Neuronal stem cell (in vitro differentiated cells): Measurements from ENCODE around the gene TSHZ1.
A peak's percentile ranks its signal among the peaks of the same experiment; 100 is the strongest.

Source experiments
- DNase-seq: peaks from one replicate; pipeline ENCODE4 v3.0.0-alpha.2; 2013; ENCODE audit warnings: low spot score
- H2AFZ ChIP-seq: one replicate; pipeline ENCODE4 v1.6.1; 2013; ENCODE audit warnings: mild to moderate bottlenecking, low read length, inconsistent platforms
- H2AK5ac ChIP-seq: 2 replicates; pipeline ENCODE4 v1.6.1; 2013; ENCODE audit warnings: low read depth, mild to moderate bottlenecking, inconsistent platforms, low read length, moderate library complexity, mixed read lengths
- H2BK120ac ChIP-seq: 2 replicates; pipeline ENCODE4 v1.6.1; 2013; ENCODE audit warnings: low read depth, mild to moderate bottlenecking, inconsistent platforms, low read length, moderate library complexity, mixed read lengths
- H2BK12ac ChIP-seq: one replicate; pipeline ENCODE4 v1.6.1; 2013; ENCODE audit warnings: low read length, inconsistent platforms
- H2BK15ac ChIP-seq: 2 replicates; pipeline ENCODE4 v1.6.1; 2013; ENCODE audit warnings: mild to moderate bottlenecking, low read length, inconsistent platforms, mixed read lengths
- H2BK5ac ChIP-seq: one replicate; pipeline ENCODE4 v1.6.1; 2013; ENCODE audit warnings: inconsistent platforms, mild to moderate bottlenecking, low read length, moderate library complexity
- H3K14ac ChIP-seq: one replicate; pipeline ENCODE4 v1.6.1; 2013; ENCODE audit warnings: low read length, inconsistent platforms
- H3K18ac ChIP-seq: 2 replicates; pipeline ENCODE4 v1.6.1; 2013; ENCODE audit warnings: low read length, inconsistent platforms
- H3K23ac ChIP-seq: 2 replicates; pipeline ENCODE4 v1.6.1; 2013; ENCODE audit warnings: low read depth, mild to moderate bottlenecking, mixed read lengths, low read length, inconsistent platforms; ENCODE audit not compliant: poor library complexity
- H3K27ac ChIP-seq: replicated peaks from 3 replicates; pipeline ENCODE4 v1.5.1; 2013; ENCODE audit warnings: low read length, inconsistent platforms
- H3K27me3 ChIP-seq, 3 experiments: 2 replicates each; pipeline ENCODE4 v1.6.1; 2013; ENCODE audit warnings: low read length in 3 of 3, mild to moderate bottlenecking in 2 of 3, inconsistent platforms in 1 of 3, low read depth in 1 of 3, mixed read lengths in 1 of 3, moderate library complexity in 1 of 3; ENCODE audit not compliant: control insufficient read depth in 3 of 3, insufficient read depth in 3 of 3
- H3K36me3 ChIP-seq, 2 donors: replicated peaks in 1 of 2; 2 replicates each; pipeline ENCODE4 v1.6.1; 2013; ENCODE audit warnings: low read length in 2 of 2; ENCODE audit not compliant: control insufficient read depth in 2 of 2, insufficient read depth in 2 of 2
- H3K4ac ChIP-seq: 2 replicates; pipeline ENCODE4 v1.6.1; 2013; ENCODE audit warnings: inconsistent platforms, mild to moderate bottlenecking, low read length, moderate library complexity
- H3K4me1 ChIP-seq, 2 donors: 1 replicate in 1 of 2; 2 replicates in 1 of 2; pipeline ENCODE4 v1.6.1; 2013; ENCODE audit warnings: low read length in 2 of 2, low read depth in 1 of 2; ENCODE audit not compliant: control insufficient read depth in 2 of 2, insufficient read depth in 1 of 2
- H3K4me2 ChIP-seq: one replicate; pipeline ENCODE4 v1.6.1; 2013; ENCODE audit warnings: mild to moderate bottlenecking, low read length, inconsistent platforms; ENCODE audit not compliant: insufficient read depth, poor library complexity, severe bottlenecking
- H3K4me3 ChIP-seq, 2 donors: 2 replicates each; pipeline ENCODE4 v1.5.1; 2013; ENCODE audit warnings: low read length in 2 of 2, mild to moderate bottlenecking in 2 of 2, inconsistent platforms in 1 of 2, moderate library complexity in 1 of 2
- H3K79me1 ChIP-seq: one replicate; pipeline ENCODE4 v1.6.1; 2013; ENCODE audit warnings: low read depth, mild to moderate bottlenecking, inconsistent platforms, low read length, moderate library complexity
- H3K9ac ChIP-seq: one replicate; pipeline ENCODE4 v1.6.1; 2013; ENCODE audit warnings: mild to moderate bottlenecking, low read depth, low read length, inconsistent platforms; ENCODE audit not compliant: poor library complexity
- H3K9me3 ChIP-seq, 2 donors: replicated peaks in 1 of 2; 2 replicates each; pipeline versions ENCODE3 to v1.6.1; 2013; ENCODE audit warnings: low read length in 2 of 2, mild to moderate bottlenecking in 2 of 2, inconsistent platforms in 1 of 2, low read depth in 1 of 2, mixed read lengths in 1 of 2, moderate library complexity in 1 of 2; ENCODE audit not compliant: control insufficient read depth in 2 of 2, insufficient read depth in 1 of 2
- H4K8ac ChIP-seq: one replicate; pipeline ENCODE4 v1.6.1; 2013; ENCODE audit warnings: low read depth, mild to moderate bottlenecking, inconsistent platforms, low read length, moderate library complexity
- H4K91ac ChIP-seq: one replicate; pipeline ENCODE4 v1.6.1; 2013; ENCODE audit warnings: low read length, low read depth, mild to moderate bottlenecking, inconsistent platforms; ENCODE audit not compliant: poor library complexity
- WGBS, 2 donors: extraction: QIAGEN DNeasy Blood & Tissue Kit; methylation state at CpG; one replicate each; pipeline ENCODE4 v1.1.7; 2013; ENCODE audit warnings: missing lambda C conversion rate in 2 of 2, mixed read lengths in 1 of 2; ENCODE audit not compliant: insufficient read length in 2 of 2, insufficient replicate concordance in 1 of 2; ENCODE audit errors: extremely low coverage in 2 of 2; 5-methylcytosine and 5-hydroxymethylcytosine counted together

TSHZ1 gene

DNA sequence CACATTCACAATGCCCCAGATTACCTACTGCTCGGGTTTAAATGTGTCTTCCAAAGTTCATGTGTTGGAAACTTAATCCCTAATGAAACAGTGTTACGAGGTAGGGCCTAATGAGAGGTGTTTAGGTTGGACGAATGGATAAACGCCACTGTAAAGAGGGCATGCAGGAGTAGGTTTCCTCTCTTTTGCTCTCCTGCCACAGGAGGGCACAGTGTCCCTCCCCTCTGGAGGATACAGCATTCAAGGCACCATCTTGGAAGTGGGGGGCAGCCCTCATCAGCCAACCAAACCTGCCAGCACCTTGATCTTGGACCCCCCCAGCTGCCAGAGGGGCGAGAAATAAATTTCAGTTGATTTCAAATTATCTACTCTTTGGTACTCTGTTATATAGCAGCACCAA lies 103.5 kb downstream of the TSHZ1 start:
- Histone ChIP-seq H3K36me3 (no peaks in the 10 kb centered on the region), H3K9ac (no peak overlapping the region)

DNA sequence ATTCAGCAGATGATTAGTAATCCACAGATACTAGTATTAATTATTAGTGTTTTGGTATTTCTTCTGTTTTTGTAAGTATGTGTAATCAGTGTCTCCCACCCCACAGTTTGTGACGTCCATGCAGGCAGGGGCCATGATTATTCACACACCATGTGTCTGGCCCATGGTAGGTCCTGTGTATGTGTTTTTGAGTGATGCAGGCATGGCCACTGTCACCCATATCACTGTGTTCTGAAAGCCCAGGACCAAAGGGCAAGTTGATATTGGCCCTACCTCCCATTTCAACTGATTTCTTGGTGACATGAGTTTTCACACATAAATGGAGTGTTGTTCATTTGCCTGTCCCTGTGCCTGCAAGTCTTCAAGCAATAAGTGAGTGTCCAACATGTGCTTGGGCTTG lies 104.0 kb downstream of the TSHZ1 start:
- Histone ChIP-seq H2BK120ac (no peak overlapping the region), H2BK5ac (no peak overlapping the region), H3K9me3 (no peaks in the 10 kb centered on the region), H3K9ac (no peak overlapping the region), H3K27ac (no peak overlapping the region), H2AK5ac (no peak overlapping the region), H4K91ac (no peak overlapping the region), H3K4me1 (no peaks in the 10 kb centered on the region), H4K8ac (no peak overlapping the region), H3K4ac (no peak overlapping the region), H3K14ac (no peak overlapping the region), H2BK15ac (no peak overlapping the region), H3K4me3 (no peak overlapping the region), H3K36me3 (no peaks in the 10 kb centered on the region), H3K4me2 (no peak overlapping the region), H3K79me1 (no peaks in the 10 kb centered on the region), H3K27me3 (no peaks in the 10 kb centered on the region), H2AFZ (no peak overlapping the region), H3K23ac (no peak overlapping the region), H2BK12ac (no peak overlapping the region), H3K18ac (no peak overlapping the region)
- DNase-seq, result no peak
- no CpG with 5 or more reads among the region's 1 CpG for WGBS, 2 donors

More for the DNA sequence above, 103.5 kb downstream of the TSHZ1 start:
- Histone ChIP-seq H3K27me3 (no peaks in the 10 kb centered on the region), H3K4ac (no peak overlapping the region), H3K18ac (no peak overlapping the region), H3K27ac (no peak overlapping the region), H2AFZ (no peak overlapping the region), H2AK5ac (no peak overlapping the region), H4K8ac (no peak overlapping the region), H3K79me1 (no peaks in the 10 kb centered on the region), H4K91ac (no peak overlapping the region), H2BK12ac (no peak overlapping the region), H3K14ac (no peak overlapping the region), H3K4me1 (no peaks in the 10 kb centered on the region), H2BK120ac (no peak overlapping the region), H3K4me3 (no peak overlapping the region), H2BK5ac (no peak overlapping the region), H3K23ac (no peak overlapping the region), H3K4me2 (no peak overlapping the region), H2BK15ac (no peak overlapping the region), H3K9me3 (no peaks in the 10 kb centered on the region)
- DNase-seq, result no peak
- WGBS, 2 donors, result no CpG with 5 or more reads among the region's 5 CpGs

DNA sequence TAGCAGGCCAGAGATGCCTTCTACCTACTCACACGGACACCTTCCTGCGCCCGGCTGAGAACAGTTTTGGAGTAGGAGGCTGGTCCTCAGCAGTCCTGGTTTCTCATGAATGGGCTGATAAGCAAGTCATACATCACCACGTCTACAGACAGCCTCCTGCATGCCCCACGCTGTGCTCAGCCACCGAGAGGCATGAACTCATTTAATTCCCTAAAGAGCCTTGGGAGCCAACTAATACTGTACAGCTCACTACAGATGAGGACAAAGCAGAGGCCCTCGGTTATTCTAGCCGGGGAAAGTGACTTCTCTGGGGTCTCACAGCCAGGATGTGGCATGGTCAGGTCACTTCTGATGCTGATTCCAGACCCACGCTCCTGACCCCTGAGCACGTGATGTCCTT lies 105.6 kb downstream of the TSHZ1 start:
- no peak overlapping the region for H2BK5ac ChIP-seq
- DNase-seq, result no peak
- H3K9me3 ChIP-seq, result no peaks in the 10 kb centered on the region
- no peak overlapping the region for H3K14ac ChIP-seq
- no peaks in the 10 kb centered on the region for H3K36me3 ChIP-seq
- H2BK120ac ChIP-seq, result no peak overlapping the region
- no peak overlapping the region for H3K23ac ChIP-seq
- no peak overlapping the region for H3K4ac ChIP-seq
- no peak overlapping the region for H2AFZ ChIP-seq
- no peak overlapping the region for H3K27ac ChIP-seq
- no peaks in the 10 kb centered on the region for H3K27me3 ChIP-seq
- H3K18ac ChIP-seq, result no peak overlapping the region
- no peaks in the 10 kb centered on the region for H3K79me1 ChIP-seq
- H4K91ac ChIP-seq, result no peak overlapping the region
- H3K9ac ChIP-seq, result no peak overlapping the region
- no peak overlapping the region for H4K8ac ChIP-seq
- H3K4me3 ChIP-seq, result no peak overlapping the region
- no peak overlapping the region for H2BK15ac ChIP-seq
- no peak overlapping the region for H2BK12ac ChIP-seq
- no peak overlapping the region for H2AK5ac ChIP-seq
- H3K4me1 ChIP-seq, result no peaks in the 10 kb centered on the region
- no CpG with 5 or more reads among the region's 10 CpGs for WGBS, 2 donors
- H3K4me2 ChIP-seq, result no peak overlapping the region

DNA sequence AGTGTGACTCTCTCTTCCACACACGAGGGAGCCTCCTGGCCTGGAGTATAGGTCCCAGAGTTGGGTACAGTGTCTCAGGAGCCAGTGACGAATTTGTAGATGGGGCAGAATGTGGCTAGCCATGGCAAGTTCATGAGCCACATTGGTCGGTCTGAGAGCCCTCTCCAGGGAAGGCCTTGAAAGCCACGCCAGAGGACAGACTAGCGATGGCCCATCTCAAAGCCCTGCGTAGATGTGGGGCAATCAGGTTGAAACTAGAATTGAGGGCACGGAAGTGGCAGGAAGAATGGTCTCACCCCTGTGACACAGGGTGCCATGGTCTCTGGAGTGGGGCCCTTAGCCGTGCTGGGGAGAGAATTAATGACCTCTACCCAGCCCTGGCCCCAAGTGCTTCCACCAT lies 106.2 kb downstream of the TSHZ1 start:
- no peak overlapping the region for H2BK15ac ChIP-seq
- no peak overlapping the region for H4K91ac ChIP-seq
- no peaks in the 10 kb centered on the region for H3K4me1 ChIP-seq
- no peak overlapping the region for H3K9ac ChIP-seq
- no peak overlapping the region for H3K23ac ChIP-seq
- no peak for DNase-seq
- no peaks in the 10 kb centered on the region for H3K27me3 ChIP-seq
- WGBS, 2 donors, result no CpG with 5 or more reads among the region's 8 CpGs
- H2AK5ac ChIP-seq, result no peak overlapping the region
- H3K36me3 ChIP-seq, result no peaks in the 10 kb centered on the region
- H2BK12ac ChIP-seq, result no peak overlapping the region
- H4K8ac ChIP-seq, result no peak overlapping the region
- no peak overlapping the region for H2BK5ac ChIP-seq
- H2BK120ac ChIP-seq, result no peak overlapping the region
- no peak overlapping the region for H3K14ac ChIP-seq
- H3K79me1 ChIP-seq, result no peaks in the 10 kb centered on the region
- peak overlapping the region; percentile 2 for H3K18ac ChIP-seq
- no peak overlapping the region for H3K4me3 ChIP-seq
- H3K4me2 ChIP-seq, result no peak overlapping the region
- no peak overlapping the region for H3K27ac ChIP-seq
- H3K4ac ChIP-seq, result no peak overlapping the region
- H2AFZ ChIP-seq, result no peak overlapping the region
- no peaks in the 10 kb centered on the region for H3K9me3 ChIP-seq
